GM18517 (cell line): ENCODE measurements around the gene LKAAEAR1.

Experiments used
- ATAC-seq: cut with Tn5 transposase; IDR thresholded peaks from one replicate; pipeline ENCODE4 v1.9.1; 2021; ENCODE audit warnings: mild to moderate bottlenecking, moderate library complexity; ENCODE audit not compliant: unreplicated experiment

The LKAAEAR1 gene

GRCh38 chr20:64111841-64112641 lies 27.8 kb upstream of the LKAAEAR1 start:
- ATAC-seq, result no peak

GRCh38 chr20:64110411-64111068 lies 26.3 kb upstream of the LKAAEAR1 start:
- no peak for ATAC-seq

GRCh38 chr20:64109831-64110391 lies 25.7 kb upstream of the LKAAEAR1 start:
- ATAC-seq, result no peak

- no peak for ATAC-seq
These were observed 24.8 kb upstream of the LKAAEAR1 start for GRCh38 chr20:64108731-64109681.

- no peak for ATAC-seq
These were observed 23.7 kb upstream of the LKAAEAR1 start for GRCh38 chr20:64107736-64108457.

- no peak for ATAC-seq
These were observed 23.0 kb upstream of the LKAAEAR1 start, which contains the start of gene NPBWR2 for GRCh38 chr20:64106981-64107735. Gene NPBWR2, minus strand, starts transcription at chr20:64107565. Its CDS starts 734 bp downstream, at chr20:64106831.

- no peak for ATAC-seq
These were observed 22.3 kb upstream of the LKAAEAR1 start for GRCh38 chr20:64106435-64106961.

- no peak for ATAC-seq
These were observed 21.7 kb upstream of the LKAAEAR1 start for GRCh38 chr20:64105846-64106434.

- ATAC-seq, result no peak
These were observed 20.7 kb upstream of the LKAAEAR1 start for GRCh38 chr20:64104667-64105451.

- ATAC-seq, result no peak
These were observed 19.9 kb upstream of the LKAAEAR1 start for GRCh38 chr20:64103871-64104666.

GRCh38 chr20:64102647-64103354 lies 18.6 kb upstream of the LKAAEAR1 start:
- ATAC-seq, result no peak

GRCh38 chr20:64101731-64102621 lies 17.8 kb upstream of the LKAAEAR1 start:
- ATAC-seq, result no peak

- no peak for ATAC-seq
These were observed 16.9 kb upstream of the LKAAEAR1 start for GRCh38 chr20:64100946-64101688.

- ATAC-seq, result no peak
These were observed 16.3 kb upstream of the LKAAEAR1 start for GRCh38 chr20:64100566-64100888.
